HG03159 (cell line): Measurements from ENCODE around the gene OR51M1.
"Not testable (repeated sequence)": the region's sequence is repeated elsewhere in the genome, so short reads cannot be mapped to it uniquely, and the experiment has no call there.

Experiments
- ATAC-seq: cut with Tn5 transposase; IDR thresholded peaks from one replicate; pipeline ENCODE4 v1.9.1; 2021; ENCODE audit warnings: mild to moderate bottlenecking, moderate library complexity; ENCODE audit not compliant: unreplicated experiment

The OR51M1 gene, protein sequence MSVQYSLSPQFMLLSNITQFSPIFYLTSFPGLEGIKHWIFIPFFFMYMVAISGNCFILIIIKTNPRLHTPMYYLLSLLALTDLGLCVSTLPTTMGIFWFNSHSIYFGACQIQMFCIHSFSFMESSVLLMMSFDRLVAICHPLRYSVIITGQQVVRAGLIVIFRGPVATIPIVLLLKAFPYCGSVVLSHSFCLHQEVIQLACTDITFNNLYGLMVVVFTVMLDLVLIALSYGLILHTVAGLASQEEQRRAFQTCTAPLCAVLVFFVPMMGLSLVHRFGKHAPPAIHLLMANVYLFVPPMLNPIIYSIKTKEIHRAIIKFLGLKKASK

DNA sequence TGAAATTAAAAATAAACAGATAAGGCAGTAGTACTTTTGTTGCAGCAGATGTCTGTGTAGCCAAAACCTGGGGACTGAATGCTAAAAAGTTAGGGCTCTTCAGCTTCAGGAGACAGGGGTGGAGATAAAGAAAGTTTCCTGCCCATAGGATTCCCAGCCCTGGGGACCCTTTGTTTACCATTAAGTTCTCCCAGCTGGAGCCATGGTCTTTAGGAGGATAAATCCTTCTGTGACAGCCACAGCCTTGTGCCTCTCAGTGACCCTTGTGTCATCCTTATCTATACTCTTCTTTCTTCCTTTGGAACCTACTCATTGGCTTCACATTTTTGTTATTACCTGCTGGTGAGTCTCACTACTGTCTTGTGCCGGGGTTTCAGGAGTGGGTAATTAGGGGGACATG, at the start of gene OR51M1:
TSS of gene OR51M1 (plus strand) at position 237 of the 400 bp plus-strand sequence. CDS start 5,587 bp downstream, outside the sequence.
- no peak for ATAC-seq

DNA sequence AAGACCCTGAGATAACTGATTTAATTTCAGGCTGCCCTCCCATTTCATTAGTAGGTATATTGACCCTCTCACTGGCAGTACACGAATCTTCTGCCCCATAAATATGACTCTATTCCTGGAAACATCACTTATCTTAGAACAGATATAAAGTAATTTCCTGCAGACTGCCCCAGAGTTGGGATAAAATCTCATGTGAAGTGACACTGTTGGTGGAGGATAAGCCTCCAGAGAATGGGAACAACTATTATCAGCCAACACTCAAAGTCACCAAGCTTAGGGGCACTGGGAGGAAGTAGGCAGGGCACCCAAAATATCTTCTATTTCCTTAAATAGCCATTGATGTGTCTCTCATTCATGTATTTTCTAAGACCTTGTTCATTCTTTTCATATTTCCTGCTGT, 48.4 kb upstream of the OR51M1 start:
- ATAC-seq: no peak

DNA sequence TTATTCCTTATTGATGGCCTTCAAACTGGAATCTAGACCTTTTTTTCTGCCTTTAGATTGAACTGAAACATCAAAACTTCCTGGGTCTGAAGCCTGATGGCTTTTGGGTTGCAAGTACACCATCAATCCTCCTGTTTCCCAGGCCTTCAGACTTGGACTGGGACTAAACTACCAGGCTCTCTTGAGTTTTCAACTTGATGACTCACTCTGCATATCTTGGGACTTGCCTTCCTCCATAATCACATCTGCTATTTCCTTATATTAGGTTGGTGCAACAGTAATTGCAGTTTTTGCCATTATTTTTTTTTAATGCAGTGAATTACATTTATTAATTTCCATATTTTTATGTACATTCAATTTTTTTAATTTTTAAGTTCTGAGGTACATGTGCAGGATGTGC, 47.3 kb upstream of the OR51M1 start:
- ATAC-seq: no peak

DNA sequence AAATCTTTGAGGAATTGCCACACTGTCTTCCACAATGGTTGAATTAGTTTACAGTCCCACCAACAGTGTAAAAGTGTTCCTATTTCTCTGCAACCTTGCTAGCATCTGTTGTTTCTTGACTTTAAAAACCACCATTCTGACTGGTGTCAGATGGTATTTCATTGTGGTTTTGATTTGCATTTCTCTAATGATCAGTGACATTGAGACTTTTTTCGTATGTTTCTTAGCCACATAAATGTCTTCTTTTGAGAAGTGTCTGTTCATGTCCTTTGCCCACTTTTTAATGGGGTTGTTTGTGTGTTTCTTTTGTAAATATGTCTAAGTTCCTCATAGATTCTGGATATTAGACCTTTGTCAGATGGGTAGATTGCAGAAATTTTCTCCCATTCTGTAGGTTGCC, 46.4 kb upstream of the OR51M1 start:
- not testable (repeated sequence) for ATAC-seq

DNA sequence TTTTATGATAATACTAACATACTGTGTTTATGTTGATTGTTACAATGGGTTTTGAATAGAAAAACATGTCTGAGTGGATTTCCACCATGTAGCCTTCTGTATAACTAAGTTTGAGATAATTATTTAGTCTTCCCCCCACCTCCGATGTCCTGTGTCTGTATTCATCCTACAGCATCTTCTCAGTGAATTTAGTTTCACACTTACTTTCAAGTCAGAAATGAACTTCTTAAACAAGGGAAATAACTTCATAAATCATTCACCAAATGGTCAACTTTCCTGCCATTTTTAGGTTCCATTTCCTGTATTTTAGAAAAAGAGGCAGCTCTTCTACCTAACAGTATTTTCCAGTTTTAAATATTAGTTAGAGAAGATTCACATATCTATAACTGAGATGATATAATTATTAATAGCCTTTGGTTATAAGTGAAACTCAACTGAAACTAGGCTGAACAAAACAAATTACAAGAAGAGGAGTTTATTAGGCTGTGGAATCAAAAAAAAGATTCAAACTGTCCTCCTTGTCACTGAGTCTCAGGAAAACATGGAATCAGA, 43.8 kb upstream of the OR51M1 start:
- ATAC-seq: peak; percentile 73

DNA sequence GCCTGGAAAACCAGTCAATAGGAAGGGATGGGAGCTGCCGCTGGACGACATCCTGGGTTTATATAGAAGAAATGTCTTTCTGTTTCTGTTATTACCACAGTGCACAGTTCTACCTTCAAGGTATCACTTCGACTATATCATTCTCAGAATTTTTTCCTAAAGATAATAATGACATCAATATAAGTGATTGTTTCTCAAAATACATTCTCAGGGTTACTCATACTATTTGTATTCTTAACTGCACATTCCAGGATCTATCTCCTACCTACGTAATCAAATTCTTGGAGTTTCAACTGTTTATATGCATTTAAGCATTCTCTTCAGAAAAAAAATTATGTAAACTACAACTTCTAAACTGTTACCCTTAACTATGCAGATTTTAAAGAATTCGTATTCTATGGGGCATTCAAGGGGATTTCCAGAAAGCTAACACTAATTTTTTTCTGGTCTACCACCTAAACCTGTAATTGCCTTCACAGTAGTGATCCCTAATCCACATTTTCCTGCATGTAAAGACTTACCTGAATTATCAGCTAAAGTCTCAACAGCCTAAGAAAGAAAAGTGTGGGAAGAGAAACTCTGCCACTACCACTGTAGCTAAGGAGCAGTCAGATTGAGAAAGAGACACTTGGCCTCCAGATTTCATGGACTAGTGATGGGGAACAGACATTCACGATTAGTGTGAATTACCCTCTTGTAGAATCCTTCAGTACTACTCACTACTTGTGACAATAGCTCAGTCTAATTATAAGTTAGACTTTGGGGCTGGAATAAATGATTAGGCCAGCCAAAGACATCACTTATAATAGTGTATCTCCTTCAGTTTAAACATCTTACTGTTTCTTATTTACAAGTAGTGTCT, 39.9 kb upstream of the OR51M1 start, which contains the start of gene OR51B5:
TSS of gene OR51B5 (minus strand) at position 51 of the 862 bp plus-strand sequence. CDS start at position 51, 0 bp downstream.
- ATAC-seq: no peak

DNA sequence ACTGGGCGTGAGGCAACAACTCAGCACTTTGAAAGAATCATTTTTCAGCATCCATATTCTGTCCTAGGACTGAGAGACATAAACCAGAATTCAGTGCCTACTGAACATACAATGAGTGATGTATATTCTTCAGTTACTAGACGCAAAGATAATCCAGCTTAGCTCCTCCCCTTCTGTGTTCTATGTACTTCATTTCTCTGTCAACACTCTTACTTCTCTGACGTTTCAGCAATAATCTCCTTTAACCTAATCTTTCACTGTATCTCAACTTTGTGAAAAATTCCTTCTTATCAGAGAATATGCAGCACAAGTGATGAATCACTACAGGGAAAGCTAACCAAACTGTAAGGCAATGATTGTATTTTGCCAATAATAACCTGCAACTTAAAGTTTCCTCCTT, 37.8 kb upstream of the OR51M1 start:
- no peak for ATAC-seq

DNA sequence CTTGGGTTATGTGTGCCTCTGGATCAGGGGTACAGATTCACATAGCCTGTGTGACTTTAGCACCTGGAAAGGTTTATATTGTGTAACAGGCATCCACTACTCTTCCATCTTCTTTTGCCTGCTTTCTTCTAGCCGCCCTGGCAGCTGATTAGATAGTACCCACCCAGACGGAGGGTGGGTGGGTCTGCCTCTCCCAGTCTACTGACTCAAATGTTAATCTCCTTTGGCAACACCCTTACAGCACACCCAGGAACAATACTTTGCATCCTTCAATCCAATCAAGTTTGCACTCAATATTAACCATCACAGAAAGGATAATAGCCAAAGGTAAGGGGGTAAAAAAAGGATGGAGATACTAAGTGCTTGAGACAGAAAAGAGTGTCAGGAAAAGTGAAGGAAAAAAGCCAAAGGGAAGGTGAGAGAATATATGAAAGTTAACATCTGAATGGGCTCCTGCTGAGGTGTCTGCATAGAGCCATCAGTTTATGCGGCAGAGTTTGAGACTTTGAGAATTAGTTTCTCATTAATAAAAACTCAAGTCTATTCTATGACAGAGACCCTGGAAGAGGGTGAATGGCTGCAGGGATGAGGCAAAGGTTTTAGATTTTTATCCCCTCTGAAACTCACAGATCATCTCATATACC, 34.9 kb upstream of the OR51M1 start:
- no peak for ATAC-seq

DNA sequence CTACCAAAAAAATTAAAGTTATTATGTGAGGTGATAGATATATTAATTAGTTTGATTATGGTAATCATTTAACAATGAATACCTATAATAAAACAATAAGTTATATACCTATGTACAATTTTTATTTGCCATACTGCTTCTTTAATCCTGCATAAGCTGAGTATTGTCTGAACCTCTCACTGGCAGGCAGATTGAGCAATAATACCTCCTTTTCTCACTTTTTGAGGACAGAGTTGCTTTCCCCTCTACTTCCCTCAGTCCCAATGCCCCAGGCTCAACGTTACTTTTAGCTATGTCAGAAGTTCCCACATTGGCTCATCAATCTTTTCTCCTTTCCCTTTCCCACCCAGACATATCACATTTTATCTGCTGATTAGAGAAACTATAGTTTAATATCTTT, 34.1 kb upstream of the OR51M1 start:
- ATAC-seq: no peak

DNA sequence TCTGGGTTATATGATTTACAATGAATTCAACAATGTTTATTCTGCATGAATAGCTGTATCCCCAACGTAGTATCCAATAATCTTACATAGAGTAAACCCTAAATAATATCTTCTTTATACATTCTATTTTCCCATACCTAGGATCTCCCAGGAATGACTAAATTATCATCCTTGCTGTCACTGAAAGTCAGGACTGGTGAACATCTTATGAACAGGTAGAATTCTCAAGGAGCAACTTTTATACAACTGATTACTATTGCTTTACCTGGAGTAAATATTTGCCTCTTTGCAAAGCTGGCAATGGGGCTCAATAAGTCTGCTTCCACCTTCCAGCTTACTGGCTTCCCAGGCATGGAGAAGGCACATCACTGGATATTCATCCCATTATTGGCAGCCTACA, 32.4 kb upstream of the OR51M1 start, which contains the start of gene OR51B6:
TSS of gene OR51B6 (plus strand) at position 301 of the 400 bp plus-strand sequence. CDS start at position 301, 0 bp downstream.
- ATAC-seq: no peak

DNA sequence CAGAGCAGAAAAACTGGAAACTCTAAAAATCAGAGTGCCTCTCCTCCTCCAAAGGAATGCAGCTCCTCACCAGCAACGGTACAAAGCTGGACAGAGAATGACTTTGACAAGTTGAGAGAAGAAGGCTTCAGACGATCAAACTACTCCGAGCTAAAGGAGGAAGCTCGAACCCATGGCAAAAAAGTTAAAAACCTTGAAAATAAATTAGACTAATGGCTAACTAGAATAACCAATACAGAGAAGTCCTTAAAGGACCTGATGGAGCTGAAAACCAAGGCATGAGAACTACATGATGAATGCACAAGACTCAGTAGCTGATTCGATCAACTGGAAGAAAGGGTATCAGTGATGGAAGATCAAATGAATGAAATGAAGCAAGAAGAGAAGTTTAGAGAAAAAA, 27.6 kb upstream of the OR51M1 start:
- ATAC-seq: not testable (repeated sequence)

DNA sequence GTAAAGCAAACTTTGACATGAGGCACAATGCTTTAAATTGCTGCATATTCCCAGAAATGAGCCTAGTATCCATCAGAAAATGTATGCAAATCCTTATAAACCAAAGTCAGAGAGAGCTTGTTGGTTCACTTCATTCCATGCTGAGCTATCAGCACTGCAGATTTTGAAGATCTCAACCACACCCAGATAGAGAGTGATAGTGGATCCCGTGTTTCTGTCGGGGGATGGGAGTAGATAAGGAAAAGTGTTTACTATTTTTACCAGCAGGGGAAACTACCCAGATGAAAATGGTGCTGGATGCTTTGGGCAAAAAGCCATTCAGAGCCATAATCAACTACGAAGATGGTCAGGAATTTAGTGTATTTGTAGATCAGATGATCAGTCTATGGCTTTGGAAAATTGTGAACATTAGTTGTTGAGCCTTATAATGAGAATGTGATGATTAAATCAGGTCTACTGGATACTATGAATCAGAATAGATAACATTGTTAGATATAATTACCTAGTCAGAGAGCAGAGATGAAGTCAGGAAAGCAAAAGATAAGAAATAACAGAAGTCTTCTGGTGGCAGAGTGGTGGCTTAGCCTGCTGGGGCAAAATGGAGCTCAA, 21.5 kb upstream of the OR51M1 start:
- ATAC-seq: no peak

DNA sequence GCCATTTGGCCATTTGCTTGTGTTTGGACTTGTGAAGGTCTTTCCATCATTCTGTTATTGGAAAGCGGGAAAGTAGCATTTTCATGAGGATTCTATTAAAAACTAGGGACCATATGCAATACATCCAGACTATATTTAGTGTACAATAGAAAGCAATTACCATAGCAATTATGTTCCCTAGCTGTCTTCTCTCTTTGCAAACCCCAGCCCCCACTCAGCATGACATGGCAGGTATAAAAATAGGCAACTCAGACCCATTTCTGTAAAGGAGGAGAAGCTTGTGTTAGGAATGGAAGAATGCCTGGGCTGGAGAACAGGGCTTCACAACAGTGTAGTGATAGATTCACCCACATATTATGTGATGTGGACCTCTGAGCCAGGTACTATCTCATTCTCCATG, 19.9 kb upstream of the OR51M1 start:
- ATAC-seq: no peak

DNA sequence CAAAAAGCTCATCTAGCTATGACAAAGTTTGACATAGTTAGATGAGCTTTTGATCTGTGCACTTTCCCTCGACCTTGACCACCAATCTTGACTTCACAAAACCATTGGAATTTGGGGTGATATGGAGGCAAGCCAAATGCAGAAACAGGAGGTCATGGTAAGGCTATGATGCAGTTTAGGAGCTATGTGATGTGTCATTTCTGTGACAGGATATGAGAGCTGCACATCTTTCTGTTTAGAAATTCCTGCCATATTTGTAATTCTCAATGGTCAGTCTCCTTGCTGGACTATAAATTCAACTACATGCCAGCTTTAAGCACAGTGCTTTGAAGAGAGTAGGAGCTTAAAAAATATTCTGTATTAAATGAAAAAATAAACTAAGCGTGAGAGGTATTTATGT, 19.4 kb upstream of the OR51M1 start:
- no peak for ATAC-seq

DNA sequence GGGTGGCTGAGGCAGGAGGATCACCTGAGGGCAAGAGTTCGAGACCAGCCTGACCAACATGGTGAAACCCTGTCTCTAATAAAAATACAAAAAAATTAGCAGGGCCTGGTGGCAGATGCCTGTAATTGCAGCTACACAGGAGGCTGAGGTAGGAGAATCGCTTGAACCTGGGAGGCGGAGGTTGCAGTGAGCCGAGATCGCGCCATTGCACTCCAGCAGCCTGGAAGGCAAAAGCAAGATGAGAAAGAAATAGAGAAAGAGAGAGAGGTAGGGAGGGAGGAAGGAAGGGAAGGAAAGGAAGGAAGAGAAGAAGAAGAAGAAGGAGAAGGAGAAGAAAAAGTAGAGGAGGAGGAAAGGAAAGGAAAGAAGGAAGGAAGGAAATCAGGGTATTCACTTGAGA, 17.2 kb upstream of the OR51M1 start:
- ATAC-seq: not testable (repeated sequence)

DNA sequence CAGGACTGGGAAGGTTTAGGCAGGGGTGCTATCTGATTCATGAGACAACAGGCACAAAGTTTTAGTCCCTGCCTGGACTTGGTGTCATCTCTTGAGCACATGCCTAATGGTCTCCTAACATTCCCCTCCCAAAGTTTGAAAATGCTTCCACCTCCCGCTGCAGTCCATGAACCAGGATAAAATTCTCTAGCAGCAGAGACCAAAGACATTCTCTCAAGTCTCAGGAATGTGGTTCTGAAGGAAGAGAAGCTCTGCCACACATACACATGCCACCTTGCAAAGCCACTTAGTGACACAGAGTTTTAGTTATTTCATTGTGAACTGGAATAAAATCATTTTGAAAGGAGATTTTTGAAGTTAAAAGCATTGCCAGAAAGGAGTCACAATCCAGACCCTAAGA, 16.8 kb upstream of the OR51M1 start:
- no peak for ATAC-seq

DNA sequence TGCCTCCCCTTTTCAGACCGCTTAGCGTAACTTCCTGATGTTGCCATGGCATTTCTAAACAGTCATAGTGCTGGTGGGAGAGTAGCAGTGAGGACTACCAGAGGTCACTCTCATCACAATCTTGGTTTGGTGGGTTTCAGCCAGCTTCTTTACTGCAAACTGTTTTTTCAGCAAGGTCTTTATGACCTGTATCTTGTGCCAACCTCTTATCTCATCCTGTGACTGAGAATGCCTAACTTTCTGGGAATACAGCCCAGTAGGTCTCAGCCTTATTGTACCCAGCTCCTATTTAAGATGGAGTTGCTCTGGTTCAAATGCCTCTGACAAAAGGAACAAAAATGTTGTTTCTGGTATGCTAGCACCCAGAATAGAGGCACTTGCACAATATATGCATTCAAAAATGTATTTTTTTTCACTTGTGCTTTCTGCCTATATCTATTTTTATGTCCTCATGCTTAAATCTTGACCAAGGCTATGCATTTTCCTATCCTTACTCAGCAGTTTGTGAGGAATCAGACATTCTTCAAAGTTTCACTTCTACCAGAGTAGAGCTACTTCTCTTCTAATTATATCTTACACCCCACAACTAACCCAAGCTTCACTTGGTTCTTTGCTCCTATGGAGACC, 16.1 kb upstream of the OR51M1 start:
- ATAC-seq: no peak

DNA sequence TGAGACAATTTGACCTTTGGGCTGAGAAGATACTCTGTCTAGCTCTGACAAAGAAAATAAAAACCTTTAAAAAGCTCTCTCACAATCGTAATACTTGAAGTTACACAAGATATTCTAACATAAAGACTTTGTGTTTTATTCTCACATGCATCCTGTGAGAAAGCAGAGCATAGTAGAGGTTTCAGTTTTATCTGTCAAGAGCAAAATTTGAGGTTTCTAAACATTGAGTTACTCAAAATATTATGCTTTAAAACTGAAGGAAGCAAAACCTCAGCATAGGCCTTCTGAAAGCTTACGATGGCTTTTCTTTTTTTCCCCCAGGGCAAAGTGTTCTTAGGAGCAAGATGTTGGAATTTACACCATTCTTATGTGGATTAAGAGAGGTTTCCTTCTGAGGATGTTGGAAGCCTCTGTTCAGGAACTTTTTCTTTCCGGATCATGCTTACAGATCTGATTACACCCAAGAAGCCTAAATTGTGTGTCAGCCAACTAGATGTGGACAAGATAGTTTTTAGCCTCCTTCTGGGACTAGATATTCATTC, 15.0 kb upstream of the OR51M1 start:
- peak; percentile 46 for ATAC-seq

DNA sequence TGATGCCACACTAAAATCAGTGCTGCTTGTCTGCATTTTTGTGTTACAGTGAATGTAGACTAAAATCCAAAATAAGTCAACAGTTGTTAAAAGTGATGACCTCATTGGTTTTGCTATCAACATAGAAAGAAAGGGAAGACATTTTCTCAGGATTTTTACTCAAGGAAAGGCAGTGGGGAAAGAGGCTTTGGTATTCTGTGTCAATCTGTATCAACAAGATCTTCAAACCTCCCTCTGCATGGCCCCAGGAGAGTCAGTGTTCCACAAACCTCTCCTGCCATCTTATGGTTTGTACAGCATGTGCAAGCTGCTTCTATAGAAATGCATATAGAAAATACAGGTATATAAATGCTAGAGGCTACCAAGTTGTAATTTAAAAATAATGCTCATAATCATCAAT, 13.8 kb upstream of the OR51M1 start:
- ATAC-seq: peak; percentile 72
